Right lobe of liver (tissue), 4 donors: ENCODE measurements around the gene GRAP.
"Not testable (repeated sequence)": the region's sequence is repeated elsewhere in the genome, so short reads cannot be mapped to it uniquely, and the experiment has no call there.

Source experiments
- CTCF ChIP-seq, 4 donors: fragments of 200-600 bp in 3 of 4; fragments of 450-650 bp in 1 of 4; IDR thresholded peaks; one replicate each; pipeline versions ENCODE4 v1.5.1 to v1.8.0; 2016 to 2022; ENCODE audit warnings: antibody characterized with exemption in 4 of 4, mild to moderate bottlenecking in 2 of 4
- POLR2A ChIP-seq: fragments of 450-650 bp; IDR thresholded peaks from one replicate; pipeline ENCODE4 v1.6.1; 2017; ENCODE audit warnings: antibody characterized with exemption, mild to moderate bottlenecking
- donor health status: DM: no; HTN: no; CAD: no.
- donor health status: DM: no; HTN: no; CAD: no.
- donor health status: DM: no; HTN: yes; CAD: no.

GRCh38 chr17:19062009-19062717 is 15.4 kb upstream of the GRAP start:
- not testable (repeated sequence) for TF ChIP-seq CTCF (IDR thresholded peaks at IDR 0.05); POLR2A
